ENCODE data around the gene ZNF488.

The ZNF488 gene

DNA sequence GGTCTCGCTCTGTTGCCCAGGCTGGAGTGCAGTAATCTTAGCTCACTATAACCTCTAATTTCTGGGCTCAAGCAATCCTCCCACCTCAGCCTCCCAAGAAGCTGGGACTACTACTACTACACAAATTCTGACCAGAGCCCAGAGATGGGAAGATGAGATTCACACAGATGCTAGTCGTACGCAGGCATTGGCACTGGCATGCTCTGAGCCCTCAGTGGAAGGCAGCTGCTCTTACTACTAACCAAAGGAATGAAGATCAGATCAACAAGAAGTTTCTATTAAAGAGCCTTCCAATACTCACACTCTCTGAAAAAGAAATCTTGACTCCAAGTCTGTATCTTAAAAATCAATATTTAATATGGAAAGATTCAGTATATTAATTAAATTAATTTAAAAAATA, 51.1 kb downstream of the ZNF488 start:
- H4K8ac ChIP-seq (ENCODE audit: low read depth, low read length) = no peak overlapping the region
- H2BK5ac ChIP-seq (ENCODE audit: low read length) = no peak overlapping the region
- DNase-seq = no peak
- H3K79me2 ChIP-seq (ENCODE audit: control insufficient read depth, insufficient read depth, low read length) = no peaks in the 10 kb centered on the region
- H4K5ac ChIP-seq (ENCODE audit: low read length) = no peak overlapping the region
- H3K23ac ChIP-seq (ENCODE audit: low read length) = no peak overlapping the region
- no peak overlapping the region for H3K18ac ChIP-seq (ENCODE audit: low read length)
- H3K79me1 ChIP-seq (ENCODE audit: low read length) = no peaks in the 10 kb centered on the region
- H3K27me3 ChIP-seq (ENCODE audit: insufficient read depth, low read length, poor library complexity) = no peaks in the 10 kb centered on the region
- no peak overlapping the region for H3K56ac ChIP-seq (ENCODE audit: low read length)
- no peak overlapping the region for H2BK15ac ChIP-seq (replicated peaks; ENCODE audit: low read depth)
- H3K9ac ChIP-seq (ENCODE audit: low read length) = no peak overlapping the region
- no peak overlapping the region for H2BK120ac ChIP-seq (ENCODE audit: low read depth, low read length)
- H3K4me2 ChIP-seq (ENCODE audit: low read length) = no peak overlapping the region
- H3K4me1 ChIP-seq (ENCODE audit: control insufficient read depth, low read depth, low read length) = no peaks in the 10 kb centered on the region
- H3K27ac ChIP-seq (ENCODE audit: low read depth, low read length) = no peak overlapping the region
- no CpG with 5 or more reads among the region's 3 CpGs for WGBS (ENCODE audit: extremely low coverage, insufficient coverage, low lambda C conversion rate)
- H2AK5ac ChIP-seq (ENCODE audit: low read length) = no peak overlapping the region
- H3K4me3 ChIP-seq (ENCODE audit: low read length) = no peak overlapping the region
- H3K4ac ChIP-seq (ENCODE audit: low read depth, low read length) = no peak overlapping the region
- no peaks in the 10 kb centered on the region for H3K36me3 ChIP-seq (ENCODE audit: control insufficient read depth, insufficient read depth, low read length)

DNA sequence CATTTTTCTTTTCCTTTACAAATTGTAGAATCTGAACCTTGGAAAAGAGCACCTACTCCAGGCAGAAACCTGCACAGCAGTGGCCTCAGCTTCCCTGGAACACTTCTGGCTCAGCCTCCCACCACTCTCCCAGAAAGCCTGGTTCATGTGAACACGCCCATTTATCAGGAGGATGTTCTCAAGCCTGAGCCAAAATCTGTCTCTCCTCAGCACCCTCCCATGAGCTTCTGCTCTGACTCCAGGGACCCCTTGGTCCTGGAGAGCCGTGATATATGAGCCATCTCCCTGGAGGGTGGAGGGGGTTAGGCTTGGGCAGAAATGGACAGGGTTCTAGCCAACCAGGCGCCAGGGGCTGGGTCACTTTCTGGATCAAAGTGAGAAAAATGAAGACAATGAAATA, 51.7 kb downstream of the ZNF488 start:
- Histone ChIP-seq H3K4me2 (ENCODE audit: low read length) (no peak overlapping the region), H4K5ac (ENCODE audit: low read length) (no peak overlapping the region), H3K56ac (ENCODE audit: low read length) (no peak overlapping the region), H3K4ac (ENCODE audit: low read depth, low read length) (no peak overlapping the region), H2BK15ac (replicated peaks; ENCODE audit: low read depth) (no peak overlapping the region), H2BK120ac (ENCODE audit: low read depth, low read length) (no peak overlapping the region), H3K79me1 (ENCODE audit: low read length) (no peaks in the 10 kb centered on the region), H3K4me1 (ENCODE audit: control insufficient read depth, low read depth, low read length) (no peaks in the 10 kb centered on the region), H4K8ac (ENCODE audit: low read depth, low read length) (no peak overlapping the region), H3K9ac (ENCODE audit: low read length) (no peak overlapping the region), H3K79me2 (ENCODE audit: control insufficient read depth, insufficient read depth, low read length) (no peaks in the 10 kb centered on the region), H3K4me3 (ENCODE audit: low read length) (no peak overlapping the region), H2AK5ac (ENCODE audit: low read length) (no peak overlapping the region), H3K23ac (ENCODE audit: low read length) (no peak overlapping the region), H3K18ac (ENCODE audit: low read length) (no peak overlapping the region), H3K27ac (ENCODE audit: low read depth, low read length) (no peak overlapping the region), H3K36me3 (ENCODE audit: control insufficient read depth, insufficient read depth, low read length) (no peaks in the 10 kb centered on the region), H3K27me3 (ENCODE audit: insufficient read depth, low read length, poor library complexity) (no peaks in the 10 kb centered on the region), H2BK5ac (ENCODE audit: low read length) (no peak overlapping the region)
- no peak for DNase-seq
- no CpG with 5 or more reads among the region's 3 CpGs for WGBS (ENCODE audit: extremely low coverage, insufficient coverage, low lambda C conversion rate)

DNA sequence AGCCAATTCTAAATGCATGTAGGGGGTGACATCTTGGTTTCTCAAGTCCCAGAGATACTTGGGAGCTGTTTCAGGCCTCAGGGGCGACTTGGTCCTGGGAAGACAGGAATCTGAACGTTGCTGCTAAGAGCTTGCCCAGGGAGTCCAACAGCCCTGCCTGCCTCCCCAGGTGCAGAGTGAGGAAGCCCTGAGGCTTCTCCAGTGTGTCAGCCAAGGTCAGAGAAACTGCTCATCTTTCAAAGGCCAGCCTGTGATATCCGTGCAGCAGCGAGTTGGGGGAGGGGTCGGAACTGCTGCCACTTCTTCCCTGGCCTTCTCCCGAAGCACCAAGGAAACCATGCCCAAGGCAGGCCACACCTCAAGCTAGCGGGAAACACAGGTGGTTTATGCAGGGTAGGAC, 52.1 kb downstream of the ZNF488 start:
- Histone ChIP-seq H3K27me3 (ENCODE audit: insufficient read depth, low read length, poor library complexity) (no peaks in the 10 kb centered on the region), H4K8ac (ENCODE audit: low read depth, low read length) (no peak overlapping the region), H3K9ac (ENCODE audit: low read length) (no peak overlapping the region), H3K18ac (ENCODE audit: low read length) (no peak overlapping the region), H2AK5ac (ENCODE audit: low read length) (no peak overlapping the region), H2BK15ac (replicated peaks; ENCODE audit: low read depth) (no peak overlapping the region), H3K36me3 (ENCODE audit: control insufficient read depth, insufficient read depth, low read length) (no peaks in the 10 kb centered on the region), H3K4me3 (ENCODE audit: low read length) (no peak overlapping the region), H3K79me2 (ENCODE audit: control insufficient read depth, insufficient read depth, low read length) (no peaks in the 10 kb centered on the region), H3K4ac (ENCODE audit: low read depth, low read length) (no peak overlapping the region), H2BK120ac (ENCODE audit: low read depth, low read length) (no peak overlapping the region), H4K5ac (ENCODE audit: low read length) (no peak overlapping the region), H3K23ac (ENCODE audit: low read length) (no peak overlapping the region), H3K56ac (ENCODE audit: low read length) (no peak overlapping the region), H3K4me2 (ENCODE audit: low read length) (no peak overlapping the region), H3K27ac (ENCODE audit: low read depth, low read length) (no peak overlapping the region), H3K4me1 (ENCODE audit: control insufficient read depth, low read depth, low read length) (no peaks in the 10 kb centered on the region), H2BK5ac (ENCODE audit: low read length) (no peak overlapping the region), H3K79me1 (ENCODE audit: low read length) (no peaks in the 10 kb centered on the region)
- DNase-seq = no peak
- WGBS (ENCODE audit: extremely low coverage, insufficient coverage, low lambda C conversion rate) = no CpG with 5 or more reads among the region's 7 CpGs

DNA sequence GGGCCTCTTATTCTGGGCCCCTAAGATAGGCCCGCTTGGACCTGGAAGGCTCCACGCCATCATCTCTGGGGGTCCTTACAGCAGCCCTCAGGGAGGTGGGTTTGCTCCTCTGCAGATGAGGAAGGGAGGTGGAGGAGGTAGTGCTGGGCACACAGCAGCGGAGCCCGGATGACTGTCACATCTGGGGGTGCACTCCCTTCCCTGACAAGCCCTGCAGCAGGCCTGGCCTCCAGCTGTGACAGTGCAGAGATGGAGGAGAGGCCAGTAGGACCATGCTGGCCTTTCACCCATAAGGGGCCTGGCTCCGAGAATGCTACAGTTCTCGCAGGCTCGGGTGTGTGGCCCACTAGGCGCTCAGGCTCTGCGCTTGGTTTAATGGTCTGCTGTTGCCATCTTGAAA, 52.6 kb downstream of the ZNF488 start:
- Histone ChIP-seq H3K36me3 (ENCODE audit: control insufficient read depth, insufficient read depth, low read length) (no peaks in the 10 kb centered on the region), H3K56ac (ENCODE audit: low read length) (no peak overlapping the region), H2BK120ac (ENCODE audit: low read depth, low read length) (no peak overlapping the region), H2AK5ac (ENCODE audit: low read length) (no peak overlapping the region), H3K4me3 (ENCODE audit: low read length) (no peak overlapping the region), H3K79me2 (ENCODE audit: control insufficient read depth, insufficient read depth, low read length) (no peaks in the 10 kb centered on the region), H3K79me1 (ENCODE audit: low read length) (no peaks in the 10 kb centered on the region), H3K4ac (ENCODE audit: low read depth, low read length) (no peak overlapping the region), H3K4me2 (ENCODE audit: low read length) (no peak overlapping the region), H3K9ac (ENCODE audit: low read length) (no peak overlapping the region), H3K23ac (ENCODE audit: low read length) (no peak overlapping the region), H4K8ac (ENCODE audit: low read depth, low read length) (no peak overlapping the region), H2BK15ac (replicated peaks; ENCODE audit: low read depth) (no peak overlapping the region), H3K18ac (ENCODE audit: low read length) (no peak overlapping the region), H3K27me3 (ENCODE audit: insufficient read depth, low read length, poor library complexity) (no peaks in the 10 kb centered on the region), H3K27ac (ENCODE audit: low read depth, low read length) (no peak overlapping the region), H2BK5ac (ENCODE audit: low read length) (no peak overlapping the region), H4K5ac (ENCODE audit: low read length) (no peak overlapping the region), H3K4me1 (ENCODE audit: control insufficient read depth, low read depth, low read length) (no peaks in the 10 kb centered on the region)
- no CpG with 5 or more reads among the region's 9 CpGs for WGBS (ENCODE audit: extremely low coverage, insufficient coverage, low lambda C conversion rate)
- no peak for DNase-seq

DNA sequence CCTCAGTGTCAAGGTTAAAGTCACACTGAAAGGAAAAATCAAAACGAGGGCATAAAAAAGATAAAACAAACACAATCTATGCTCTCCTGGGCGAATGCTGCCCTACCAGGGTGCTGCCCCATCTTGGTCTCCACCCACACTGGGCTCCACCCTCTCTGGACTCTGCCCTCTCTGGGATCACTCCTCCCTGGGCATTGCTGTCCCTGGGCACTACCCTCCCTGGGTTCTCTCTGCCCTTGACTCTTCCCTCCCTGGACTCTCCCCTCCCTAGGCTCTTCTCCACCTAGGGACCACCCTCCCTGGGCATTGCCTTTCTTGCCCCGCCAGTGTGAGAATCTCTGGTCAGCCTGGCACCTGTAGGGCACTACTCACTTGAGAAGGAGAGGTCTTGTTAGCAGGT, 53.3 kb downstream of the ZNF488 start:
- no peak for DNase-seq
- H3K9ac ChIP-seq (ENCODE audit: low read length) = no peak overlapping the region
- no peaks in the 10 kb centered on the region for H3K4me1 ChIP-seq (ENCODE audit: control insufficient read depth, low read depth, low read length)
- no peak overlapping the region for H3K27ac ChIP-seq (ENCODE audit: low read depth, low read length)
- no CpG with 5 or more reads among the region's 3 CpGs for WGBS (ENCODE audit: extremely low coverage, insufficient coverage, low lambda C conversion rate)
- no peak overlapping the region for H3K56ac ChIP-seq (ENCODE audit: low read length)
- H3K36me3 ChIP-seq (ENCODE audit: control insufficient read depth, insufficient read depth, low read length) = no peaks in the 10 kb centered on the region
- no peak overlapping the region for H4K8ac ChIP-seq (ENCODE audit: low read depth, low read length)
- no peaks in the 10 kb centered on the region for H3K79me1 ChIP-seq (ENCODE audit: low read length)
- H3K79me2 ChIP-seq (ENCODE audit: control insufficient read depth, insufficient read depth, low read length) = no peaks in the 10 kb centered on the region
- H3K4ac ChIP-seq (ENCODE audit: low read depth, low read length) = no peak overlapping the region
- no peak overlapping the region for H3K23ac ChIP-seq (ENCODE audit: low read length)
- H4K5ac ChIP-seq (ENCODE audit: low read length) = no peak overlapping the region
- no peak overlapping the region for H3K4me2 ChIP-seq (ENCODE audit: low read length)
- no peak overlapping the region for H2BK120ac ChIP-seq (ENCODE audit: low read depth, low read length)
- H2BK15ac ChIP-seq (replicated peaks; ENCODE audit: low read depth) = no peak overlapping the region
- H3K4me3 ChIP-seq (ENCODE audit: low read length) = no peak overlapping the region
- H3K27me3 ChIP-seq (ENCODE audit: insufficient read depth, low read length, poor library complexity) = no peaks in the 10 kb centered on the region
- H3K18ac ChIP-seq (ENCODE audit: low read length) = no peak overlapping the region
- H2BK5ac ChIP-seq (ENCODE audit: low read length) = no peak overlapping the region
- H2AK5ac ChIP-seq (ENCODE audit: low read length) = no peak overlapping the region

DNA sequence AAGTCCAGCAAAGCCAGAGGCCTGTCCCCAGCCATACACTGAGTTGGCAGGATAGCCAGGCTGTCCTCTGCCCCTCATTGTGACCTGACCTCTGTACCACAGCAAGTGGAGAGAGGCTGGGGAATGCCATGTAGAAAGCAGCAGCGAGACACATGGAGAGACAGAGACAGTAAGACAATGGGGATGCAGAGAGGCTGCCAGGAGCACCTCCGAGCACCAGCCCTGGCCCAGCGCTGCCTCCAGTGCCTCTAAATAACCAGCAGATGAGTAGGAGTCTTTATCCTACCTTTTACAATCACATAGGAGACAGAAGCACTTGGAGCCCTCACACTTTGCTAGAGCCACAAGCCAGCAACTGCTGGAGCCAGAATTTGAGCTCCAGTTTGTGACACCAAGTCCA, 53.7 kb downstream of the ZNF488 start:
- Histone ChIP-seq H2BK120ac (ENCODE audit: low read depth, low read length) (no peak overlapping the region), H3K18ac (ENCODE audit: low read length) (no peak overlapping the region), H3K79me1 (ENCODE audit: low read length) (no peaks in the 10 kb centered on the region), H3K27me3 (ENCODE audit: insufficient read depth, low read length, poor library complexity) (no peaks in the 10 kb centered on the region), H3K36me3 (ENCODE audit: control insufficient read depth, insufficient read depth, low read length) (no peaks in the 10 kb centered on the region), H3K4me2 (ENCODE audit: low read length) (no peak overlapping the region), H3K4me1 (ENCODE audit: control insufficient read depth, low read depth, low read length) (no peaks in the 10 kb centered on the region), H2BK15ac (replicated peaks; ENCODE audit: low read depth) (no peak overlapping the region), H3K4me3 (ENCODE audit: low read length) (no peak overlapping the region), H4K8ac (ENCODE audit: low read depth, low read length) (no peak overlapping the region), H3K9ac (ENCODE audit: low read length) (no peak overlapping the region), H4K5ac (ENCODE audit: low read length) (no peak overlapping the region), H3K56ac (ENCODE audit: low read length) (no peak overlapping the region), H2BK5ac (ENCODE audit: low read length) (no peak overlapping the region), H2AK5ac (ENCODE audit: low read length) (no peak overlapping the region), H3K79me2 (ENCODE audit: control insufficient read depth, insufficient read depth, low read length) (no peaks in the 10 kb centered on the region), H3K27ac (ENCODE audit: low read depth, low read length) (no peak overlapping the region), H3K23ac (ENCODE audit: low read length) (no peak overlapping the region), H3K4ac (ENCODE audit: low read depth, low read length) (no peak overlapping the region)
- no peak for DNase-seq
- no CpG with 5 or more reads among the region's 3 CpGs for WGBS (ENCODE audit: extremely low coverage, insufficient coverage, low lambda C conversion rate)

Measured in mesendoderm (in vitro differentiated cells).